Measurements from ENCODE around the gene SPATA16.
"Not testable (repeated sequence)": the region's sequence is repeated elsewhere in the genome, so short reads cannot be mapped to it uniquely, and the experiment has no call there.

Gene SPATA16

DNA sequence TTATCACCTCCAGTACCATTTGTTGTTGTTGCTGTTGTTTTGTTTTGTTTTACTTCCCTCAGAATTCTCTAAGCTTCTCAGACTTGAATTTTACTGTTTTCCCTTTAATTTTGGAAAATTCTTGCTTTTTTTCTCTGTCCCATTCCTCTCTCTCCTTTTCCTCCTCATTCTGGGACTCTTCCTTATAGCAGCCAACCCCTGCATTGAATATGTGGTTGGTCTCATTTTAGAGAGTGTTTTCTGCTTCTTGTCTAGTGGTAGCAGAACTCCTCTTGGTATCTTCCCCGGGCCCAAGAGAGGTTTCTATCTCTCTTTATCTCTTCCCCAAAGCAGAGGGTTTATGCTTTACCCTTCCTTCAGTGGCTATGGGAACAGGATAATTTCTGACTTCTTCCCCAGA lies 113.6 kb downstream of the SPATA16 start:
- H3K9me3 ChIP-seq (ENCODE audit: control insufficient read depth, insufficient read depth, low read depth, low read length): no peaks in the 10 kb centered on the region
- no peaks in the 10 kb centered on the region for H3K27me3 ChIP-seq (ENCODE audit: control insufficient read depth, insufficient read depth, low read length)
- H3K9ac ChIP-seq (ENCODE audit: low read length): no peak overlapping the region
- no peaks in the 10 kb centered on the region for H3K36me3 ChIP-seq (ENCODE audit: control insufficient read depth, insufficient read depth, low read length)
- no peak overlapping the region for H3K27ac ChIP-seq (ENCODE audit: low read depth, low read length)
- no peak overlapping the region for H3K4me3 ChIP-seq (ENCODE audit: low read depth, low read length)
- H3K4me1 ChIP-seq (ENCODE audit: control insufficient read depth, insufficient read depth, low read length): no peaks in the 10 kb centered on the region

DNA sequence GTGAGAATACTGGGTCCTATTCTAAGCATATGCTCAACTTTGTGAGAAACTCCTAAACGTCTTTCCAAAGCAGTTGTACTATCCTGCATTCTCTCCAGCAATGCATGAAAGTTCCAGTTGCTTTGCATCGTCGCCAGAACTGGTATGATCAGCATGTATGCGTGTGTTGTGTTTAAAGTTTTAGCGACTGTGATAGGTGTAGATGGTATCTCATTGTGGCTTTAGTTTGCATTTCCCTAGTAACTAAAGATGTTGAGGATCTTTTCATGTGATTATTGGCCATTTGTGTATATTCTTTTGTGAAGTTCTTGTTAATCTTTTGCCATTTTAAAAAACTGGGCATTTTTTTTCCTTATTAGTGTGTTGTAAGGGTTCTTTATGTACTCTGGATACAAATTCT lies 115.1 kb downstream of the SPATA16 start:
- Histone ChIP-seq H3K9ac (ENCODE audit: low read length) (no peak overlapping the region), H3K27ac (ENCODE audit: low read depth, low read length) (no peak overlapping the region), H3K4me1 (ENCODE audit: control insufficient read depth, insufficient read depth, low read length) (no peaks in the 10 kb centered on the region), H3K27me3 (ENCODE audit: control insufficient read depth, insufficient read depth, low read length) (no peaks in the 10 kb centered on the region), H3K36me3 (ENCODE audit: control insufficient read depth, insufficient read depth, low read length) (no peaks in the 10 kb centered on the region), H3K9me3 (ENCODE audit: control insufficient read depth, insufficient read depth, low read depth, low read length) (no peaks in the 10 kb centered on the region), H3K4me3 (ENCODE audit: low read depth, low read length) (no peak overlapping the region)

DNA sequence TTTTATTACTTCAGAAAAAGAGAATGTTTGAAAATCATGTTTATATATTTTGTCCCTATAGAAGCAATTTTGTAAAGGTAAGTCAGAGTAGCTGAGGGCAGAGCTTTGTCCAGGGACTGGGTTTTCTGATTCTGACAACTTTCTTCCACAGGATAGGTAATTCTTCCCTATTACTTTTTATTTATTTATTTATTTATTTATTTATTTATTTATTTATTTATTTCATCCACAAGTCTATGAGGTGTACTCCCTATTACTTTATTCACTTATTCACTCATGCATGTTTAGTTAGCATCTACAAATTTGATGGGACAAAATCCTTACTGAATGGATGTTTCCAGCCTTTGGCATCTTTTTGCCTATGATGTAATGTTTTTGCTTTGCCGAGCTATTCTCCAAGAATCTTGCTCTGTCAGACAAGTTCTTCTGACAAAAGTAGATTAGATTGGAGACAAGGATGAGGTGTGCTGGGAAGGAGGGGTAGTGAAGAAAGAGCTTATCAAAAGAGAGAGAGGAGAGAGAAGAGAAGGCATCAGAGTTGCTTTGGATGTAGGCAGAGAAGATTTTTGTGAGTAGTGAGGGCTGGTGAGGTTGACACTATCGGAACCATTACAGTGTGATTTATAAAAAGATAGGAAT lies 119.4 kb downstream of the SPATA16 start:
- Histone ChIP-seq H3K9ac (ENCODE audit: low read length) (no peak overlapping the region), H3K36me3 (ENCODE audit: control insufficient read depth, insufficient read depth, low read length) (no peaks in the 10 kb centered on the region), H3K27me3 (ENCODE audit: control insufficient read depth, insufficient read depth, low read length) (no peaks in the 10 kb centered on the region), H3K27ac (ENCODE audit: low read depth, low read length) (no peak overlapping the region), H3K9me3 (ENCODE audit: control insufficient read depth, insufficient read depth, low read depth, low read length) (no peaks in the 10 kb centered on the region), H3K4me3 (ENCODE audit: low read depth, low read length) (no peak overlapping the region), H3K4me1 (ENCODE audit: control insufficient read depth, insufficient read depth, low read length) (peaks cover 23% of the 10 kb centered on the region)

DNA sequence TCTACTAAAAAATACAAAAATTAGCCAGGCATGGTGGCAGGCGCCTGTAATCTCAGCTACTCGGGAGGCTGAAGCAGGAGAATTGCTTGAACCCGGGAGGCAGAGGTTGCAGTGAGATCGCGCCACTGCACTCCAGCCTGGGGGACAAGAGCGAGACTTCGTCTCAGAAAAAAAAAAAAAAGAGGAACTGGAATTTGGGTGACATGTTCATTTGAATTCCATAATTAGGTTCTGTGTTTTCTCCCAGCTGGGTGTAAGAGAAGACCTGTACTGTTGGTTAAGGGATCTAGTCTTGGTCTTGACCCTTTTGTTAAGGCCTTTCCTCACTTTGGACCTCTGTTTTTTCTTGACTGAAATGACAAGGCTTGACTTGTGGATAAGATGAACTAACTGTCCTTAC lies 120.9 kb downstream of the SPATA16 start:
- not testable (repeated sequence) for H3K4me3 ChIP-seq (ENCODE audit: low read depth, low read length); H3K27me3 ChIP-seq (ENCODE audit: control insufficient read depth, insufficient read depth, low read length); H3K36me3 ChIP-seq (ENCODE audit: control insufficient read depth, insufficient read depth, low read length); H3K9ac ChIP-seq (ENCODE audit: low read length); H3K27ac ChIP-seq (ENCODE audit: low read depth, low read length); H3K9me3 ChIP-seq (ENCODE audit: control insufficient read depth, insufficient read depth, low read depth, low read length)
- H3K4me1 ChIP-seq (ENCODE audit: control insufficient read depth, insufficient read depth, low read length): peaks cover 23% of the 10 kb centered on the region

DNA sequence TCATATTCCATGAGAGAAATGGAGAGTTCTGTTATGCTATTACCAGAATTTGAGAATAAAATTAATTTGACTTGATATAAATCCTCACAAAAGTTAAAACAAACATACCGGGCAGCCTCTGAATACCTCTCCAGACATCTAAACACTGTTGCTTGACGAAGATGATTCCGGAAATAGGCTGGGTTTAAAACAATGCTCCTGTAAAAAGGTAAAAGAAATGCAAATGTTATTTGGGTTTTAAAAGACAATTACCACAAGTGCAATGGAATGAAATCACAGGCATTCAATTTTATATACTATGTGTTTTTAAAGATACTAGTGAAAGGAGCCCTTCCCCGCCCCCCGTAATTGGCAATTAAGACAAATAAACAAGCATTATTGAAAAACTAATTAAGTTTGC lies 121.7 kb downstream of the SPATA16 start:
- H3K27ac ChIP-seq (ENCODE audit: low read depth, low read length): peak overlapping the region; percentile 56; the same call in 1 of the 2 replicates
- H3K9me3 ChIP-seq (ENCODE audit: control insufficient read depth, insufficient read depth, low read depth, low read length): no peaks in the 10 kb centered on the region

DNA sequence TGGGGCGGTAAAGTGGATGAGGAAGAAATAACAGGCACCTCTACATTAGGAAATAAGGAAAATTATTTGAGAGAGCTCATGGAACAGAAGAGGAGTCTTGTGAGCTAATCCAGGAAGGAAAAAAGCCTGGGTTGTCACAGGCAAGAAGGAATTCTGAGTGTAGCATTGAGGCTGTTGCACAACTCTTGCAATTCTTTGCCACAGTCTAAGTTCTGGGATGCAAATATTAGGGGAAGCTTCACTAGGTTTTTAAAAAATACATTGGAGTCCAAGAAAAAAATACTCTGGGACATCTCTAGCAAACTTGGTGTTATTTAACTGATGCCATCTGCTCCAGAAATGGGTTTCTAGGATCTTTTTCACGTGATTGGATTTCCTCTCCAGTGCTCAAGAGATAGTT lies 122.3 kb downstream of the SPATA16 start:
- H3K4me3 ChIP-seq (ENCODE audit: low read depth, low read length): no peak overlapping the region

More for the DNA sequence above, 121.7 kb downstream of the SPATA16 start:
- H3K27me3 ChIP-seq (ENCODE audit: control insufficient read depth, insufficient read depth, low read length): no peaks in the 10 kb centered on the region
- no peak overlapping the region for H3K4me3 ChIP-seq (ENCODE audit: low read depth, low read length)
- H3K4me1 ChIP-seq (ENCODE audit: control insufficient read depth, insufficient read depth, low read length): peaks cover 23% of the 10 kb centered on the region
- no peak overlapping the region for H3K9ac ChIP-seq (ENCODE audit: low read length)
- H3K36me3 ChIP-seq (ENCODE audit: control insufficient read depth, insufficient read depth, low read length): no peaks in the 10 kb centered on the region

DNA sequence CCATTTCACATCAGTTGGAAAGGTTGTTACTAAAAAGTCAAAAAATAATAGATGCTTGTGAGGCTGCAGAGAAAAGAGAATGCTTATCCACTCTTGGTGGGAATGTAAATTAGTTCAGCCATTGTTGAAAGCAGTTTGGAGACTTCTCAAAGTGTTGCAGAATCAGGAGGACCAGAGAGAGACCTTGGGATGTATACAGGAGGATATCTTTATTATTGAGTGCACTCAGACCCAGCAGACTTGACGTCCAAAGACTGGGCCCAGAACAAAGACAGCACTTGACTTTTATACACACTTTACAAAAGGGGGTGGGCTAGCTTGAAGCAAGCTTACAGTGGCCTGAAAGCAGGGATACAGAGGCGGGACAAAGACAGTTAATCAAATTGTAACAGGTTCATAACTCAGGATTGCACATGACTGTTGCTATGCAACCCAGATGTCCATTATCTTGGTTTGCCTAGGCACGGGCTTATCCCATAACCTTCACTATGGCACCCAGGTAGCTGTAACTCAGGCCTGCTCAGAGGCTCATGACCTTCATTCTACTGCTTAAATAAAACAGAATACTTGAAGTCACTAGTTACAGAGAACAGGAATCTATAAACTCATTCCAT lies 127.7 kb downstream of the SPATA16 start:
- Histone ChIP-seq H3K4me3 (ENCODE audit: low read depth, low read length) (no peak overlapping the region), H3K27ac (ENCODE audit: low read depth, low read length) (no peak overlapping the region), H3K9me3 (ENCODE audit: control insufficient read depth, insufficient read depth, low read depth, low read length) (no peaks in the 10 kb centered on the region), H3K9ac (ENCODE audit: low read length) (no peak overlapping the region), H3K36me3 (ENCODE audit: control insufficient read depth, insufficient read depth, low read length) (no peaks in the 10 kb centered on the region), H3K4me1 (ENCODE audit: control insufficient read depth, insufficient read depth, low read length) (peaks cover 11% of the 10 kb centered on the region; the same call in 1 of the 2 replicates), H3K27me3 (ENCODE audit: control insufficient read depth, insufficient read depth, low read length) (no peaks in the 10 kb centered on the region)

More for the DNA sequence above, 122.3 kb downstream of the SPATA16 start:
- Histone ChIP-seq H3K4me1 (ENCODE audit: control insufficient read depth, insufficient read depth, low read length) (peaks cover 23% of the 10 kb centered on the region), H3K9ac (ENCODE audit: low read length) (no peak overlapping the region), H3K36me3 (ENCODE audit: control insufficient read depth, insufficient read depth, low read length) (no peaks in the 10 kb centered on the region), H3K9me3 (ENCODE audit: control insufficient read depth, insufficient read depth, low read depth, low read length) (no peaks in the 10 kb centered on the region), H3K27me3 (ENCODE audit: control insufficient read depth, insufficient read depth, low read length) (no peaks in the 10 kb centered on the region), H3K27ac (ENCODE audit: low read depth, low read length) (peak overlapping the region; percentile 56)

DNA sequence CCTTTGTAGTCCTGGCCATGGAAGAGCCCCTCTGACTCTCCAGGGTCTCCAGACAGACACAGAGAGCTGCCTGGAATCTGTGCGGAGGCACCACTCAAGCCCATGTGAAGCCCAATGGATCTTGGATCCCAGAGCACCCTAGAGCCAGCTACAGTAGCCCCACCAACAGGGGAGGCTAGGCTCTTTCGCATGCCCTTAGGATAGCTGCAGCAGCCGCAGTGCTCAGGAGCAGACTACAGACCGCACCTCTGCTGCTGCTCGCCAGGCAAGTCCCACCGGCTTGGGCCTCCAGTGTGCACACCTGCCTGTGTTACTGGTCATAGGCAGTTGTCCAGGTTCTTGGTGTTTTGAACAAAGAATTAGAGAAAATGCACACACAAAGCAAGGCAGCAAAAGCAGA lies 131.6 kb downstream of the SPATA16 start:
- no peak overlapping the region for H3K4me3 ChIP-seq (ENCODE audit: low read depth, low read length)
- H3K9me3 ChIP-seq (ENCODE audit: control insufficient read depth, insufficient read depth, low read depth, low read length): no peaks in the 10 kb centered on the region
- H3K4me1 ChIP-seq (ENCODE audit: control insufficient read depth, insufficient read depth, low read length): no peaks in the 10 kb centered on the region
- no peak overlapping the region for H3K27ac ChIP-seq (ENCODE audit: low read depth, low read length)
- no peaks in the 10 kb centered on the region for H3K36me3 ChIP-seq (ENCODE audit: control insufficient read depth, insufficient read depth, low read length)
- H3K9ac ChIP-seq (ENCODE audit: low read length): no peak overlapping the region
- no peaks in the 10 kb centered on the region for H3K27me3 ChIP-seq (ENCODE audit: control insufficient read depth, insufficient read depth, low read length)

DNA sequence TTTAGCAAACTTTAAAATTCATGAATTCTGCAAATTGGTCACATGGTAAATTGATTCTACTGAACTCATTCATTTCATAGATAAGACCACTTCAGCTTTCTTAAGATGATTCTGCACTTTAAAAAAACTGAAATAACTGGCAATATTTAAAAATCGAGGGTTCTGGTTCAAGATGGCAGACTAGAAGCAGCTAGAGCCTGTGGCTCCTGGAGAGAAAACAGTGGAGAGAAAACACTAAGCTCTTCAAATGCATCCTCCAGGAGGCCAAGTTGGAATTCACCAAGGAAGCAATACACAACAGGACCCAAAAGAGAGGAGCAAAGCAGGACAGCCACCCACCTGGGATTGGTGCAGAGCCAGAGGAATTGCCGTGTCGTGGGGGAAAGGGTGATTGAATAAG lies 132.1 kb downstream of the SPATA16 start:
- H3K9me3 ChIP-seq (ENCODE audit: control insufficient read depth, insufficient read depth, low read depth, low read length): no peaks in the 10 kb centered on the region
- no peak overlapping the region for H3K4me3 ChIP-seq (ENCODE audit: low read depth, low read length)
- H3K36me3 ChIP-seq (ENCODE audit: control insufficient read depth, insufficient read depth, low read length): no peaks in the 10 kb centered on the region
- H3K9ac ChIP-seq (ENCODE audit: low read length): no peak overlapping the region
- H3K27ac ChIP-seq (ENCODE audit: low read depth, low read length): no peak overlapping the region
- H3K27me3 ChIP-seq (ENCODE audit: control insufficient read depth, insufficient read depth, low read length): no peaks in the 10 kb centered on the region
- no peaks in the 10 kb centered on the region for H3K4me1 ChIP-seq (ENCODE audit: control insufficient read depth, insufficient read depth, low read length)

DNA sequence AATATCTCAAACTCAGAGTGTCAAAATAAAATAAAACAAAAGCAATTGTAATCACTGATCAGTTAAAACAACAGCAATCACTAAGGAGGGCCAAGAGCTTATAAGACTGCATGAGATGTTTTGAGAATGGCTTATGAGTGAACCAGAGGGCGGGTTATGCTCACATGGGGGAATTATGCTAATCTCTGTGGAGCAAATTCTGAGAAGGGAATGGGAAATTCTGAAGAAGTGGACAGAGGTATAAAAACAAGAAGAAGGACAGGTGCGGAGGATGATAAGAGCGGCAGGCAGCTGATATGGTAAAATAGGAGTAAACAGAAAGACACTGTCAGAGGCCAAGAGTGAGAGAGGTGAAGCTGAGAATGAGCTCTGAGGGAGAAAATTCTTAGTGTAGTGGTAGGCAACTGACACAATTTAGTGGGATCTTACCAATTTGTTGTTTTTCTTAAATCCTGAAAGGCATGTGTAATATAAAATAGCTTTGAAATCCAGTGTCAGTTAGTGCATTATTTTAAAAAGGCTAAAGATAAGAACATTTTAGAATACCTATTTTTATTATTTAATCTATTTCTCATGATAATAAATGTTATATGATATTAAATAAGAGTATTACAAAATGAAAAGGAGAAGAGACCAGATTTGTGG lies 133.8 kb downstream of the SPATA16 start:
- Histone ChIP-seq H3K36me3 (ENCODE audit: control insufficient read depth, insufficient read depth, low read length) (no peaks in the 10 kb centered on the region), H3K27me3 (ENCODE audit: control insufficient read depth, insufficient read depth, low read length) (no peaks in the 10 kb centered on the region), H3K9me3 (ENCODE audit: control insufficient read depth, insufficient read depth, low read depth, low read length) (no peaks in the 10 kb centered on the region), H3K4me1 (ENCODE audit: control insufficient read depth, insufficient read depth, low read length) (no peaks in the 10 kb centered on the region; the same call in 1 of the 2 replicates), H3K4me3 (ENCODE audit: low read depth, low read length) (no peak overlapping the region), H3K9ac (ENCODE audit: low read length) (no peak overlapping the region), H3K27ac (ENCODE audit: low read depth, low read length) (no peak overlapping the region)

DNA sequence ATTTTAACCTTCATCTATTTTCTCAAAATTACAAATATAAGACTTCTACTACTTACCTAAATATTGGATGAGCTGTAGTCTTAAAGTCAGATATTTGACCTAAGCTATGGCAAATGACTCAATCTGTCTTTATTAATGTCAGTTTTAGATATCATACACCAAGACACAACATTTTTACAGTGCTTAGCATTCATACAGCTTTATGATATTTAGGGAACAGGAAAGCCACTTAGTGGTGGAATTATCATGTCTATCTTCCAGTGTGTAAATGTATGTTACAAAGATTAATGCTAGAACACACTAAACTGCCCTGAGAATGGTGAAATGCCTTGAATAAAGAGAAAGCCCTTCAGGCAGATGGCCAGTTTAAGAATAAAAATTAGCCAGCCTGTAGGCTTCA lies 135.0 kb downstream of the SPATA16 start:
- H3K27ac ChIP-seq (ENCODE audit: low read depth, low read length): no peak overlapping the region
- no peak overlapping the region for H3K9ac ChIP-seq (ENCODE audit: low read length)
- no peaks in the 10 kb centered on the region for H3K27me3 ChIP-seq (ENCODE audit: control insufficient read depth, insufficient read depth, low read length)
- H3K4me1 ChIP-seq (ENCODE audit: control insufficient read depth, insufficient read depth, low read length): no peaks in the 10 kb centered on the region; the same call in 1 of the 2 replicates
- H3K9me3 ChIP-seq (ENCODE audit: control insufficient read depth, insufficient read depth, low read depth, low read length): no peaks in the 10 kb centered on the region
- no peaks in the 10 kb centered on the region for H3K36me3 ChIP-seq (ENCODE audit: control insufficient read depth, insufficient read depth, low read length)
- no peak overlapping the region for H3K4me3 ChIP-seq (ENCODE audit: low read depth, low read length)

All from HUES6 (cell line).